Epidermal melanocyte (primary cell): ENCODE data around the gene PRKAR1B.

Source experiments
- DNase-seq: peaks from one replicate; pipeline ENCODE4 v3.0.0; 2011; ENCODE audit warnings: low spot score; ENCODE audit not compliant: insufficient read length

PRKAR1B gene

DNA sequence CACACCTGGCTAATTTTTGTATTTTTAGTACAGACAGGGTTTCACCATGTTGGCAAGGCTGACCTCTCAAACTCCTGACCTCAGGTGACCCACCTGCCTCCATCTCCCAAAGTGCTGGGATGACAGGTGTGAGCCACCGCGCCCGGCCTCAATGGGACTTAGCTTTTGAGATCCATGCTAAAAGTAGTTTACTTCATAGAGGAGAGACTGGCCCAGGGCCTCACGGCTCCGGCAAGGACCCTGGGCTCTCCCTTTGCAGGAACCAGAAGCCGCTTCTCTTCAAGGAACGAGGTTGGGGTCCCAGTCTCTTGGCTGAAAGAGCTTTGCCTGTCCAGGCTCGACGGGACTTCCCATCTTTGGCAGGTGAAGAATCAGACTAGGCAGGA, 30.7 kb downstream of the PRKAR1B start:
- no peak for DNase-seq

- no peak for DNase-seq
These were observed 33.8 kb downstream of the PRKAR1B start for GRCh38 chr7:693280-693679.

DNA sequence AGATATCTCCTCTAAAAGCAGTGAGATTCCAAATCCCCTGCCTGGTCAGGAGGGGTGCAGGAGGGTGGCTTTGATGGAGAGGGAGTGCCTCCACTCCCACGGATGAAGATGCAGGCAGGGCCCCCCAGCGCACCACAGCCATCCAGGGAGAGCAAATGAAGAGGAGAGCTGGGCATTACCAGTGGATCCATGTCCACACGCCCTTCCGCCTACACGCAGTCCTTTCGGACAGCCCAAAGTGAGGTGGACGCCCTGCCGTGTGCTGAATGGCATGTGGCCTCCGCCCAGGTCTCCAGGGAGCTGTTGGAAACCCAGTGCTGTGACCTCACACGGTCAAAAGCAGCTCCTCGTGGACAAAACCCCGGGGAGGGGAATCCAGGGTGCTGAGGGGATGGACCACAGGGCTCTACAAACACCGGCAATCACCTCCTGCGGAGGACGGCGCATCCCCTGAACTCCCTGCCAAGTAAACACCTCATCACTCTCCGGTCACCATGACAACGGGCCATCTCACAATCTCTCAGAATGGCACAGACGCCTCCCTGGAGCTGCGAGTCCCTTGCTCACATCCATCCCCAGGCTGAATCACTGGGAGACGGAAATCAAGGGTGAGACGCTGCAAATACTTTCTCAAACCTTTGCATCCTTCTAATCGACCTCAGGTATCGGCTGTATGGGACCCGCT, 35.6 kb downstream of the PRKAR1B start:
- no peak for DNase-seq

DNA sequence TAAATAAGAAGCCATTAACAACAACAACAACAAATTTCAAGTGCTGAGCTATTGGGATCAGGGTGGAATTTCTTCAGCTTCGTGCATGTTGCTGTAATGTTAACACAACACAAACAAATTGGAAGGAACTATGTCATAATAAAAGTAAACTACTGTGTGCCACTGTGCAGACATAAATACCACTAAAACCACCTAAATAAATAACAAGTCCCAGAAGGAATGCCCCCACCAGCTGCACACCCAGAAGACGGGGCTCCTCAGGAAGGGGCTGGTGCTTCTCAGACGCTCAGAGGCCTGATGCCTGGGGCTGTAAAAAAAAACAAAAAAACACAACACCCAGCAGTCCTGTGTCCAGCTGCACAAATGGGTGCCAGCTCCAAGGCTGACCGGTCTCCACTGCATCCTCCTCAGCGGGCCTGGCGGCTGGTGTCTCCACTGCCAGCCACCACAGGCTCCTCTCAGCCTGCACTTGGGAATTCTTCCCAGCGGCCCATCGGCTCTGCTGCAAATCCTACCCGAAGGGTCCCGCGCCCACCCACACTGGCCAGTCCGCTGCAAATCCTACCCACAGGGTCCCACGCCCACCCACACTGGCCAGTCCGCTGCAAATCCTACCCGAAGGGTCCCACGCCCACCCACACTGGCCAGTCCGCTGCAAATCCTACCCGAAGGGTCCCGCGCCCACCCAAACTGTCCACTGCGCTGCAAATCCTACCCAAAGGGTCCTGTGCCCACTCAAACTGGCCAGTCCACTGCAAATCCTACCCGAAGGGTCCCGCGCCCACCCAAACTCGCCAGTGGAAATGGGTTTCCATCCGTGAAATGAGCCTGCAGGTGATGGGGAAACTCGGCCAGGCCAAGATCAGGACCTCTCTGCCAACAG, 36.4 kb downstream of the PRKAR1B start:
- no peak for DNase-seq

GRCh38 chr7:685540-685939, 41.5 kb downstream of the PRKAR1B start:
- no peak for DNase-seq

- DNase-seq = no peak
These were observed 42.7 kb downstream of the PRKAR1B start for GRCh38 chr7:684416-684815.

DNA sequence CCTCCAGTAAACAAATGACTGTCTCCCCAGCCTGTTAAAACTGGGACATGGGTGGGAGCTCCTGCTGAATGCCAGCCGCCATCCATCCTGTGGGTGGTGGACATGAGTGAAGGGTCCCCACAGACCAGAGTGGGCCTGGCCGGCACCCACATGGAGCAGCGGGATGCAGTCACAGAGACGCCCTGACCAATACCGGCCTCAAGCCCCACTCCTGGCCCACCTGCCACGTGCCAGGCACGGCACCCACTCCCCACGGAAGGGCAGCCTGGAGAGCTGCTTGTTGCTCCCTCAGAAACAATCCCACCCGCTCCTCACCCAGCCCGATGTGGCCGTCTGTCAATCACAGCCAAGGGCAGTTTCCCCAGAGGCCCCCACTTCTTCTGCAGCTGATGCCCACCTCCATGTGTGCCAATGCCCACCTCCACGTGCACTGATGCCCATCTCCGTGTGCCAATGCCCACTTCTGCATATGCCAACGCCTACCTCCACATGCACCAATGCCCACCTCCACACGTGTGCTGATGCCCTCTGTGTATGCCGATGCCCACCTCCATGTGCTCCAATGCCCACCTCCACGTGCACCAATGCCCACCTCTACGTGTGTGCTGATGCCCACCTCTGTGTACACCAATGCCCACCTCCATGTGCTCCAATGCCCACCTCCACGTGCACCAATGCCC, 43.4 kb downstream of the PRKAR1B start:
- no peak for DNase-seq

- no peak for DNase-seq
These were observed 44.3 kb downstream of the PRKAR1B start for GRCh38 chr7:682810-683209.

- no peak for DNase-seq
These were observed 45.4 kb downstream of the PRKAR1B start for GRCh38 chr7:681551-682307.

- DNase-seq = no peak
These were observed 46.5 kb downstream of the PRKAR1B start for GRCh38 chr7:680411-681127.

GRCh38 chr7:676972-677385, 50.1 kb downstream of the PRKAR1B start:
- DNase-seq = no peak

- DNase-seq = no peak
These were observed 50.7 kb downstream of the PRKAR1B start for GRCh38 chr7:676246-676971.

DNA sequence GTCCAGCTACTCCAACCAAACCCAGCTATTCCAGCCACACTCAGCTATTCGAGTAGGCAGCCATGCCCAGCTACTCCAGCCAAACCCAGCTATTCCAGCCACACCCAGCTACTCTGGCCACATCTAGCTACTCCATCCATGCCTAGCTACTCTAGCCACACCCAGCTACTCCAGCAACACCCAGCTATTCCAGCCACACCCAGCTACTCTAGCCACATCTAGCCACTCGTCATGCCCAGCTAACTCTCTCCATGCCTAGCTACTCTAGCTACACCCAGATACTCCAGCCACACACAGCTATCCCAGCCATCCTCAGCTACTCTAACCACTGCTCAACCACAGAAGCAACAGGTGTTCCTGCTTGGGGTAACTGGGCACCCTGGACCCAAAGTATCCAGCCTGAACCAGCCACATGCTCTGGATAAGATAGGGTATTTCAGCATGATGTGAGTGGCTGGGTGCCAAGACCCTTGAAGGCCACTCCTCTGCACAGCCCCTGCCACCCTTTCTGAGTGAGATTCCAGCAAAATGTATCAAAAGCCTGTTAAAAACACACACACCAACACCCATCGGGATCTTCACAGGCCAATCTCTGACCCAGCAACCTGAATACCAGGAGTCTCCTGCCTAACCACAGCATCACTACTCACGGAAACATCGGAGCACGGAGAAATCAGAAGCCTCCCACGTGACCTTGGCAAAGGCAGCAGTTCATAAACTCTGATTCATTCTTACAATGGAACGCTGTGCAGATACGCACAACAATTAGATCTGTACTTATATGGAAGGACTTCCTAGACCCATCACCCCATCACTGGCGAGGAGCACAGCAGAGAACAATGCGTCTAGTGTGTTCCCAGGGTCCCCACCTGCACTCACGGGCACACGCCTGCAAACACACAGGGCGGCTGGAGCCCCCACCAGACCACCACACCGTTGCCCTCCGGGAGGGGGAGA, 52.3 kb downstream of the PRKAR1B start:
- no peak for DNase-seq

GRCh38 chr7:673681-674453, 53.2 kb downstream of the PRKAR1B start:
- DNase-seq = no peak

DNA sequence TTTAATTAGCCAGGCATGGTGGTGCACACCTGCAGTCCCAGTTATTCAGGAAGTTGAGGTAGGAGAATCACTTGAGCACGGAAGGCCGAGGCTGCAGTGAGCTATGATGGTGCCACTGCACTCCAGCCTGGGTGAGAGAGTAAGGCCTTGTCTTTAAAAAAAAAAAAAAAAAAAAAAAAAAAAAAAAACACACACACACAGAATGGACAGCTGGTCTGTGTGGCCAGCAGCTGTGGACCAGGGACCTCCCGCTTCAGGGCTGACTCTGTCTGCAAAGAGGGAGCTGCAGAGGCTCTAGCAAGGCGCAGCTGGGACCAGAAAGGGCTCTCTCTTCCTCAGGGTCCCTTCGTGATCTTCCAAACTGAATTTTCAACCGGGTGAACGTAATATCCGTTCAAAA, 54.2 kb downstream of the PRKAR1B start:
- no peak for DNase-seq

DNA sequence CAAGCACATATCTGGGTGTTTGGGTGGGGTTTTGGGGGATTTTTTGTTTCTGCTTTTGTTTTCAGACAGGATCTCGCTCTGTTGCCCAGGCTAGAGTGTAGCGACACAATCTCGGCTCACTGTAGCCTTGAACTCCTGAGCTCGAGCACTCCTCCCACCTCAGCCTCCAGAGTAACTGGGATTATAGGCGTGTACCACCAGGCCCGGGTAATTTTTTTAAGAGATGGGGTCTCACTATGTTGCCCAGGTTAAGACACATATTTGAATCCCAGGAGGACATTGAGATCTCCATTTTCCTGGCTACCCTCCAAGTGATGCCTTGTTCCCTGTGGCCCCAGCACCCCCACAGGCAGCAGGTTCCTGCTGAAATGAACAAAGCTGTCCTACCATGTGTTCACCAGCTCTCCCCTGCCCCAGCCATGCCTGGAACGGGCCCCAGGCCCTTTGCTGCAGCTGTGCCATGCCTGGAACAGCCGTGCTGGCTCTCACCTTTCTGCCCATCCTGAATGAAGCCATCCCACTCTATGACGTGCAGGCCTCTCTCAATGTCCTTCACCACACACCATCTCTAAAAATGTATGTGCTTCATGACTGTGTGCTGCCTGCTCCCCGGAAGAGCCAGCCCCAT, 55.6 kb downstream of the PRKAR1B start:
- DNase-seq = no peak

DNA sequence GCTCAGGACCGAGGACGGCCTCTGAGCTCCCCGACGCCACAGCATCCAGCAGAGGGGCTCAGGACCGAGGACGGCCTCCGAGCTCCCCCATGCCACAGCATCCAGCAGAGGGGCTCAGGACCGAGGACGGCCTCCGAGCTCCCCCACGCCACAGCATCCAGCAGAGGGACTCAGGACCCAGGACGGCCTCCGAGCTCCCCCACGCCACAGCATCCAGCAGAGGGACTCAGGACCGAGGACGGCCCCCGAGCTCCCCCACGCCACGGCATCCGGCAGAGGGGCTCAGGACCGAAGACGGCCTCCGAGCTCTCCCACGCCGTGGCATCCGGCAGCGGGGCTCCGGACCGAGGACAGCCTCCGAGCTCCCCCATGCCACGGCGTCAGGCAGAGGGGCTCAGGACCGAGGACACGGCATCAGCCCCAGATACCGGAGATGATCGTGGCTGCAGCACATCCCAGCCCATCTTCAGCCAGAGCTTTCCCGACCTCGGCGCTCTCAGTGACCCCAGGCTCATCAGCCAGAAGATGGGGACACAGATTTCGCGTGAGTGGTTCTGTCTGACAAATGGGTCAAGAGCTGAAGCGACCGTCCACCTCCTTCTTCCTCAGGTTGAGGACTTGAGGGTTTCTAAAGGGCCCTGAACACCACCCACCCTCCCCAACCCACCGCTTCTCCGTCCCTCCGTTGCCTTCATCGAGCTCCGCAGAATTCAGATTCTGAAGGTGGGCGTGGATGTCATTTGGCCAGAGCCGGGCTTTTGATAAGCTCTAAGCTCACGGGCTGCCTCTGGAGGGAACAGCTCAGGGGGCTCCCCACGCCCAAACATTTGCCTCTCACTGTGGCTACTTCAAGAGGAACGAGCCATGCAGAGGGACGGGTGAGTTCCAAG, 56.3 kb downstream of the PRKAR1B start:
- DNase-seq = no peak
